ENCODE results near the gene ZNF576. TPM values are rescaled to one million over a fixed set of nuclear protein-coding genes. Genes with fewer than 3 reads are reported as not detected.
A peak's percentile ranks its signal among the peaks of the same experiment; 100 is the strongest.
"Not testable (repeated sequence)": the region's sequence is repeated elsewhere in the genome, so short reads cannot be mapped to it uniquely, and the experiment has no call there.

Gene ZNF576
- total RNA-seq, 2 experiments from 2014 or later = 13.2 to 13.5 TPM

DNA sequence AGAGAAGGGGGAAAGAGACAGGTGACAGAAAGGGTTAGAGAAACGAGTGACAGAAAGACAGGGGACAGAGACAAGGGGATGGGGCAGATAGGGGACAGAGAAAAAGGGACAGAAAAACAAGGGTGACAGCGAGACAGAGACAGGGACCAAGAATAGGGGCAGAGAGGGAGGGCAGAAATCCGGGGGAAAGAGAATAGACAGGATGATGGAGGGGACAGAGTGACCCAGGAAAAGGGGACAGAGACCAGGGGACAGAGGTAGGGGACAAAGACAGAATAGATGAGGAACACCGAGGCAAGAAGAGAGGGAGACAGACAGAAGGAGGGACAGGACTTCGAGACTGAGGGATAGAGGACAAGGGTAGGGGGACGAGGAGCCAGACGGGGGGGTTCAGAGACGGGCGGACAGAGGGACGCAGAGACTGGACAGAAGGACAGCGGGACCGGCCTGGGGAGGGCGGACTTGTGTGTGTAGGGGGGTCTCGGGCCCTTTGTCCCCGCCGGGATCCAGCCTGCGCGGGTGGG lies 42.7 kb downstream of the ZNF576 start:
- CTCF ChIA-PET = no interaction called here

DNA sequence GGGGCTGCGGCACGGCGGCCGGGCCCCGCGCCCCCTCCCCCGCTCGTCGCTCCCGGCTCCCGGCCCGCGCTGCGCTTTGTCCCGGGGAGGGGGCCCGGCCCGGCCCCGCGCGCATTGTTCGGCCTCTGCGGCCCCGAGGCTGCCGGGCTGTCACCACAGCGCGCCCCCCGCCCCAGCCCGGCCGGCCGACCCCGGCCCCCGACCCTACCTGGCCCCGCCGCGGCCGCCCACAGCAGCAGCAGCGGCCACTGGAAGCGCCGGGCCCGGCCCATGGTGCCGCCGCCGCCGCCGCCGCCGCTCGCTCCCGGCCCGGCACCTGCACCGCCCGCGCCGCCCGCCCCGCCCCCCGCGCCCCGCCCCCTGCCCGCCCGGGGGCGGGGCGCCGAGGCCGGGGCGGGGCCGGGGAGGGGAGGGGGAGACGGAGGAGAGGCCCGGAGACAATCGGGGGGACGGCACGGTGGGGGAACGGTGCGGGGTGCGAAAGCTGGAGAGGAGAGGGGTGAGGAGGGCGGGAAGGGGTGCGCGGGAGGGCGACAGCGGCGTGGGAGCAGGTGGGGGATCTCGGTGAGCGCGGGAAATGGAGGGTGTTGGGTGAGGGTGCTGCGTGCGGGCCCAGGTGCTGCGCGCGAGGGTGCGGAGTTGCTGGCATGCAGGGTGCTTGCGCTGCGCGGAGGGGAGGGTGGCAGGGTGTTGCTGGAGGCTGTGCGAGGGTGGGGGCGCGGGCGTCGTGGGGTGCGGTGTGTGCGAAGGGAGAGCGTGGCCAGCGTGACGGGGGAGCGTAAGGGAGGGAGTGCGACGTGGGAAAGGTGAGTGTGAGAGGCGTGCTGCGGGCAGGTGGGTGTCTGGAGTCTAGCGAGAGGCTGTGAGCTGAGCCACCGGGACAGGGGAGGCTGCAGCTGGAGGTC lies 43.4 kb downstream of the ZNF576 start, which contains the start of gene CADM4:
Gene CADM4 (minus strand): TSS at position 332 of the 905 bp plus-strand sequence. CDS start 60 bp downstream, at position 272.
- Mint-ChIP-seq H3K4me1 (peaks cover 14% of the 10 kb centered on the region), H3K36me3 (ENCODE audit: low read depth) (no peaks in the 10 kb centered on the region), H3K27ac (no peak within 1 kb of the TSS), H3K27me3 (peaks cover 46% of the 10 kb centered on the region), H3K4me3 (peak within 1 kb of the TSS; percentile 68), H3K9me3 (no peaks in the 10 kb centered on the region)
- ChIA-PET POLR2A (interaction anchor here (1.1 kb wide), 1 partner anchor 14 kb away, joined by 3 read pairs; no protein-coding TSS in a partner anchor), CTCF (interaction anchor here (1.5 kb wide), 1 partner anchor 28 kb away, joined by 3 read pairs; no protein-coding TSS in a partner anchor)
- DNase-seq = peak; percentile 47

More for the DNA sequence above, 42.7 kb downstream of the ZNF576 start:
- H3K4me3 Mint-ChIP-seq = peak overlapping the region; percentile 68
- peaks cover 43% of the 10 kb centered on the region for H3K27me3 Mint-ChIP-seq
- H3K27ac Mint-ChIP-seq = no peak overlapping the region
- no peaks in the 10 kb centered on the region for H3K9me3 Mint-ChIP-seq
- no peaks in the 10 kb centered on the region for H3K36me3 Mint-ChIP-seq (ENCODE audit: low read depth)
- no peak for DNase-seq
- H3K4me1 Mint-ChIP-seq = peaks cover 14% of the 10 kb centered on the region
- POLR2A ChIA-PET = no interaction called here

DNA sequence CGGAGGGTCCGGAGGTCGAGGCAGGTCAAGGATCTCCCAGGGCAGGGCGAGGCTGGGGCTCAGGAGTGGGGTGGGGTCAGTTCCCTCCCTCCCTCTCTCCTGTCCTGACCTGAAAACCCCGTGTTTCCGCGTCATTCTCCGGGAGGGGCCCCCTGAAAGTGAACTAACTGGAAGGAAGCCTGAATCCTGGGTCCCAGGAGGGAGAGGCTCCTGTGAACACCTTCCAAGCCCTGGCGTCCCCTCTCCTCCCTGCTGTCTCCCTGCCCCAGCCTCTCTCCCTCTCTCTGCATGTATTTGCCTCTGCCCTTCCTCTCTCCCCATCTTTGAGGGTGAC lies 44.0 kb downstream of the ZNF576 start:
- Mint-ChIP-seq H3K27me3 (peaks cover 43% of the 10 kb centered on the region), H3K4me1 (peaks cover 14% of the 10 kb centered on the region), H3K36me3 (ENCODE audit: low read depth) (no peaks in the 10 kb centered on the region), H3K27ac (no peak overlapping the region), H3K9me3 (no peaks in the 10 kb centered on the region), H3K4me3 (peak overlapping the region; percentile 66)
- POLR2A ChIA-PET = interaction anchor here (1.1 kb wide), 1 partner anchor 14 kb away, joined by 3 read pairs; no protein-coding TSS in a partner anchor
- DNase-seq = no peak
- CTCF ChIA-PET = interaction anchor here (1.5 to 1.9 kb wide), 2 partner anchors 12 to 28 kb away, joined by 3 to 5 read pairs; no protein-coding TSS in a partner anchor

DNA sequence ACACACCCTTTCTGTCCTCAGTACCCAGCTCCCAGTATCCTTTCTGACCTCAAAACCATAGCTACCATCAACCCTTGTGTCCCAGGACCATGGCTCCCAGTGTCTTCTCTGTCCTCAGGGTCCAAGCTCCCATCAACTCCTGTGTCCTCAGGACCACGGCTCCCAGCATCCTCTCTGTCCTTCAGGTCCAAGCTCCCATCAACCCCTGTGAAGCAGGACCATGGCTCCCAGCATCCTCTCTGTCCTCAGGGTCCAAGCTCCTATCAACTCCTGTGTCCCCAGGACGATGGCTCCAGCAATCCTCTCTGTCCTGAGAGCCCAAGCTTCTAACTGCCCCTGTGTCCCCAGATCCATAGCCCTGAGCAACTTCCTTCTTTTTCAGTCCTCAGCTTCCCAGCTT lies 44.9 kb downstream of the ZNF576 start:
- POLR2A ChIA-PET = interaction anchor here (1.1 kb wide), 1 partner anchor 15 kb away, joined by 3 read pairs; no protein-coding TSS in a partner anchor
- no peak overlapping the region for H3K27ac Mint-ChIP-seq
- peaks cover 14% of the 10 kb centered on the region for H3K4me1 Mint-ChIP-seq
- no peaks in the 10 kb centered on the region for H3K9me3 Mint-ChIP-seq
- CTCF ChIA-PET = interaction anchor here (0.9 to 1.9 kb wide), 3 partner anchors 11 to 209 kb away, joined by 3 to 5 read pairs (median 3); no protein-coding TSS in a partner anchor
- H3K36me3 Mint-ChIP-seq (ENCODE audit: low read depth) = peaks cover 4% of the 10 kb centered on the region
- peaks cover 42% of the 10 kb centered on the region for H3K27me3 Mint-ChIP-seq
- no peak for DNase-seq
- H3K4me3 Mint-ChIP-seq = peak overlapping the region; percentile 24

DNA sequence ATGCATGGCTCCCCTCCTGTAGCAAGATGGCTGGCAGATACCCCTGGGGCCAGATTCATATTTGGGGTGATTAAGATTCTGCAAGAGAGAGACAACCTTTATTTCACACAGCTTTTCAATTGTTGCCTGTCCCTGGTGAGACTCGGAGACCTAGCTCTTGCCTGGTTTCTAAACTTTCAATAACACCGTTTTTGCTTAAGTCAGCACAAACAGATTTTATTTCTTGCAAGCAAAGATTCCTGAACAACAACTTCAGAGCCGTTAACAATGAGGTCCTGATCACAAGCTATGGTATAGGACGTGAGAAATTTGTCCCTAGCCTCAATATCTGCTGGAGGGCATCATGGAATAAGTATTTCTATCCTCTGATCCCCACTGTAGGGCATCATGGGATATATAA lies 46.1 kb downstream of the ZNF576 start:
- H3K27ac Mint-ChIP-seq = no peak overlapping the region
- H3K9me3 Mint-ChIP-seq = no peaks in the 10 kb centered on the region
- peaks cover 14% of the 10 kb centered on the region for H3K36me3 Mint-ChIP-seq (ENCODE audit: low read depth)
- ChIA-PET CTCF (no interaction called here), POLR2A (no interaction called here)
- H3K4me3 Mint-ChIP-seq = no peak overlapping the region
- DNase-seq = no peak
- H3K27me3 Mint-ChIP-seq = peaks cover 34% of the 10 kb centered on the region
- peaks cover 14% of the 10 kb centered on the region for H3K4me1 Mint-ChIP-seq

DNA sequence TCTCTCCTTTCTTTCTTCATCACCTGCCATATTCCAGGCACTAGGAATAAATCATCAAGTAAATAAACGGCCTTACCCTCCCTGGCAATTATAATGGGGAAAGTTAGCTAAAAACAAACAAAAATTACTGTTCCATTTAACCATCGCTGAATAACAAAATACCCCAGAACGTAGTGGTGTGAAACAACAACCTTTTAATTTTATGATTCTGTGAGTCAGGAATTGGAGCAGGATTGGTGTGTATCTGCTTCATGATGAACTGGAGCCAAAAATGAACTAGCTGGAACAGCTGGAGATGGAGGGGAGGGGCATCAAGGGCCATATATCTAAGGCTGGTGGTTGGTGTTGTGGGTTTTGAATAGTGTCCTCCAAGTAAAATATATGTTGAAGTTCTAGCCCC lies 46.9 kb downstream of the ZNF576 start:
- Mint-ChIP-seq H3K4me1 (peaks cover 14% of the 10 kb centered on the region), H3K36me3 (ENCODE audit: low read depth) (peaks cover 20% of the 10 kb centered on the region), H3K27ac (no peak overlapping the region), H3K4me3 (no peak overlapping the region), H3K9me3 (no peaks in the 10 kb centered on the region), H3K27me3 (peaks cover 28% of the 10 kb centered on the region)
- ChIA-PET CTCF (interaction anchor here (0.8 kb wide), 1 partner anchor 88 kb away, joined by 3 read pairs; no protein-coding TSS in a partner anchor), POLR2A (no interaction called here)
- no peak for DNase-seq

DNA sequence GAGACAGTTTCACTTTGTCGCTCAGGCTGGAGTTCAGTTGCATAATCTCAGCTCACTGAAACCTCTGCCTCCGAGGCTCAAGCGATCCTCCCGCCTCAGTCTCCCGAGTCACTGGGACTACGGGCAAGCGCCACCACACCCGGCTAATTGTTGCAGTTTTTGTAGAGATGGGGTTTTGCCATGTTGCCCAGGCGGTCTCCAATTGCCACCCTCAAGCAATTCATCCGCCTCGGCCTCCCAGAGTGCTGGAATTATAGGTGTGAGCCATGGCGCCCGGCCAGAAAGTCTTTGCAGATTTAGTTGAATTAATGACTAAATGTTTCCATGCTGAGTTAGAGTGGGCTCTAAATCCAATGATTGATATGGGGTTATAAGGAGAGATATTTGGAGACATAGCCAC lies 47.8 kb downstream of the ZNF576 start:
- H3K36me3 Mint-ChIP-seq (ENCODE audit: low read depth) = peaks cover 24% of the 10 kb centered on the region
- H3K27me3 Mint-ChIP-seq = peaks cover 19% of the 10 kb centered on the region
- no peak overlapping the region for H3K27ac Mint-ChIP-seq
- H3K4me3 Mint-ChIP-seq = no peak overlapping the region
- CTCF ChIA-PET = no interaction called here
- peaks cover 9% of the 10 kb centered on the region for H3K4me1 Mint-ChIP-seq
- DNase-seq = no peak
- POLR2A ChIA-PET = no interaction called here
- no peaks in the 10 kb centered on the region for H3K9me3 Mint-ChIP-seq

DNA sequence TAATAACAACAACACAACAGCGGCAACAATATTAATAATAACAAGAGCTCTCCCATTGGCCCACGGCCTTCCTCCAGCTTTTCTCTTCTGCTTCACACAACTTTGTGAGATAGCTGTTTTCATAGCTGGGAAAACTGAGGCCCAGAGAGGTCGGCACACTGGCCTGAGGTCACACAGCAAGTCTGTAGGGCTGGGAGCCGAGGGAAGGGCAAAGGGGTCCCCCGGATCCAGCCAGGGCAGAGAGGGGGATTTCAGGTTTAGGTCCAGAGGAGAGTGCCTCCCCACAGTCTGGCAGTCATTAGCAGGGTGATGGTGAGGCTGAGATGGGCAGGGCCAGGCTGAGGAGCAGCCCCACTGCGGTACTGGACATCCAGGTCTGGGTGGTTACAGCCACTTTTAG lies 52.2 kb downstream of the ZNF576 start:
- no peak for DNase-seq
- Mint-ChIP-seq H3K36me3 (ENCODE audit: low read depth) (peaks cover 38% of the 10 kb centered on the region), H3K4me1 (peaks cover 4% of the 10 kb centered on the region), H3K4me3 (no peak overlapping the region), H3K27me3 (peaks cover 2% of the 10 kb centered on the region), H3K9me3 (no peaks in the 10 kb centered on the region), H3K27ac (no peak overlapping the region)
- ChIA-PET POLR2A (no interaction called here), CTCF (no interaction called here)

DNA sequence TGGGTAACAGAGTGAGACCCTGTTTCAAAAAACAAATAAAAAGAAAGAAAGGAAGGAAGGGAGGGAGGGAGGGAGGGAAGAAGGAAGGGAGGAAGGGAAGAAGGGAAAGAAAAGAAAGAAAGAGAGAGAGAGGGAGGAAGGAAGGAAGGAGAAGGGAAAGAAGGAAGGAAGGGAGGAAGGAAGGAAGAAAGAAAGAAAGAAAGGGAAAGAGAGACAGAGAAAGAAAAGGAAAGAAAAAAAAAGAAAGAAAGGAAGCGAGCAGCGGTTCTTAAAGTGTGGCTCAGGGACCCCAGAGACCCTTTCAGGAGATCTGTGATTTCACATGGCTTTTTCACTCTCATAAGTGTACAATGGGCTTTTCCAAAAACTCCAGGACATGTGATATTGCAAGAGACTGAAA lies 53.1 kb downstream of the ZNF576 start:
- Mint-ChIP-seq H3K36me3 (ENCODE audit: low read depth) (peaks cover 44% of the 10 kb centered on the region), H3K9me3 (no peaks in the 10 kb centered on the region), H3K27me3 (no peaks in the 10 kb centered on the region), H3K4me1 (peaks cover 4% of the 10 kb centered on the region), H3K27ac (no peak overlapping the region), H3K4me3 (no peak overlapping the region)
- DNase-seq = no peak
- POLR2A ChIA-PET = no interaction called here
- CTCF ChIA-PET = interaction anchor here (1.3 kb wide), 1 partner anchor 19 kb away, joined by 4 read pairs; no protein-coding TSS in a partner anchor

DNA sequence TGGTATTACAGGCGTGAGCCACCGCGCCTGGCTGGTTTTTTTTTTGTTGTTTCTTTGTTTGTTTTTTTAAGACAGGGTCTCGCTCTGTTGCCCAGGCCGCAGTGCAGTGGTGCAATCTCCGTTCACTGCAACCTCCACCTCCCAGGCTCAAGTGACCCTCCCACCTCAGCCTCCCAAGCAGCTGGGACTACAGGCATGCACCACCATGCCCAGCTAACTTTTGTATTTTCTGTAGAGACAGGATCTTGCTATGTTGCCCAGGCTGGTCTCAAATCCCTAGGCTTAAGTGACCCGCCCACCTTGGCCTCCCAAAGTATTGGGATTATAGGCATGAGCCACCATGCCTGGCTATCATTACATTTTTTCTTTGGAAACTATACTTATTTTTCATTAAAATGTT lies 53.9 kb downstream of the ZNF576 start:
- H3K27ac Mint-ChIP-seq, DNase-seq, H3K27me3 Mint-ChIP-seq, H3K9me3 Mint-ChIP-seq, H3K4me3 Mint-ChIP-seq, POLR2A ChIA-PET, H3K4me1 Mint-ChIP-seq: not testable (repeated sequence)
- CTCF ChIA-PET = interaction anchor here (1.3 kb wide), 1 partner anchor 18 kb away, joined by 4 read pairs; no protein-coding TSS in a partner anchor
- peaks cover 49% of the 10 kb centered on the region for H3K36me3 Mint-ChIP-seq (ENCODE audit: low read depth)

Other genes with a start within 250 kb of the ZNF576 start
- not detected for gene CD177, start 242.9 kb upstream of the ZNF576 start, total RNA-seq
- gene TEX101, start 181.7 kb upstream of the ZNF576 start, total RNA-seq = not detected
- 1 to 10 TPM in 1 of 2 experiments, under 1 TPM in 1; 0.63 to 1.0 TPM for gene LYPD3, start 131.0 kb upstream of the ZNF576 start, total RNA-seq
- gene PHLDB3, start 91.8 kb upstream of the ZNF576 start, total RNA-seq = 10 to 100 TPM; 12.0 to 15.2 TPM
- 10 to 100 TPM; 90.7 to 91.1 TPM for gene ETHE1, start 69.4 kb upstream of the ZNF576 start, total RNA-seq
- gene ZNF575, start 63.4 kb upstream of the ZNF576 start, total RNA-seq = 1 to 10 TPM; 4.1 to 4.8 TPM
- 10 to 100 TPM; 42.5 to 46.1 TPM for gene XRCC1, start 21.1 kb upstream of the ZNF576 start, total RNA-seq
- 1 to 10 TPM; 3.7 to 4.4 TPM for gene PINLYP, start 20.8 kb upstream of the ZNF576 start, total RNA-seq
- 10 to 100 TPM; 15.3 to 16.5 TPM for gene IRGQ, start 461 bp upstream of the ZNF576 start, total RNA-seq
- gene SRRM5, start 15.5 kb downstream of the ZNF576 start, total RNA-seq = under 1 TPM; 0.28 to 0.45 TPM
- gene ZNF428, start 23.0 kb downstream of the ZNF576 start, total RNA-seq = 10 to 100 TPM; 19.7 to 20.6 TPM
- under 1 TPM; 0.43 to 0.60 TPM for gene CADM4, start 43.3 kb downstream of the ZNF576 start, total RNA-seq
- gene PLAUR, start 73.6 kb downstream of the ZNF576 start, total RNA-seq = 10 to 100 TPM; 29.2 to 29.3 TPM
- not detected for gene IRGC, start 119.5 kb downstream of the ZNF576 start, total RNA-seq
- 10 to 100 TPM; 58.1 to 64.6 TPM for gene SMG9, start 158.4 kb downstream of the ZNF576 start, total RNA-seq
- gene KCNN4, start 184.4 kb downstream of the ZNF576 start, total RNA-seq = 10 to 100 TPM; 71.7 to 72.3 TPM
- under 1 TPM; 0.70 to 0.71 TPM for gene LYPD5, start 205.9 kb downstream of the ZNF576 start, total RNA-seq
- gene ZNF283, start 230.7 kb downstream of the ZNF576 start, total RNA-seq = 1 to 10 TPM; 6.5 to 6.8 TPM